Hepatocyte (in vitro differentiated cells): Measurements from ENCODE around the gene LVRN. TPM values are rescaled to one million over a fixed set of nuclear protein-coding genes. Genes with fewer than 3 reads are reported as not detected.

ENCODE experiments used
- DNase-seq: peaks from one replicate; pipeline ENCODE4 v3.0.0-alpha.2; 2016; ENCODE audit warnings: low spot score
- H2AFZ ChIP-seq: fragments of 200-600 bp; sonication (generic); 2 replicates; pipeline ENCODE4 v1.6.0; 2016; ENCODE audit warnings: antibody characterized with exemption, mild to moderate bottlenecking
- H3K27ac ChIP-seq: fragments of 200-600 bp; sonication (generic); 2 replicates; pipeline ENCODE4 v1.5.1; 2016; ENCODE audit warnings: mild to moderate bottlenecking
- H3K27me3 ChIP-seq: fragments of 200-600 bp; sonication (generic); 2 replicates; pipeline ENCODE4 v1.6.1; 2016
- H3K36me3 ChIP-seq: fragments of 200-600 bp; sonication (generic); replicated peaks from 2 replicates; pipeline ENCODE4 v1.5.1; 2016; ENCODE audit warnings: low read depth; ENCODE audit not compliant: insufficient read depth
- H3K4me1 ChIP-seq: fragments of 200-600 bp; sonication (generic); 2 replicates; pipeline ENCODE4 v1.5.1; 2016; ENCODE audit warnings: mild to moderate bottlenecking, moderate library complexity; ENCODE audit not compliant: insufficient read depth
- H3K4me2 ChIP-seq: fragments of 200-600 bp; sonication (generic); 2 replicates; pipeline ENCODE4 v1.6.0; 2016
- H3K4me3 ChIP-seq: fragments of 200-600 bp; sonication (generic); 2 replicates; pipeline ENCODE4 v1.5.1; 2016; ENCODE audit warnings: mild to moderate bottlenecking
- H3K79me2 ChIP-seq: fragments of 200-600 bp; sonication (generic); 2 replicates; pipeline ENCODE4 v1.6.0; 2017; ENCODE audit warnings: mild to moderate bottlenecking
- H3K9me2 ChIP-seq: fragments of 200-600 bp; sonication (generic); replicated peaks from 2 replicates; pipeline ENCODE4 v1.6.0; 2017; ENCODE audit warnings: mild to moderate bottlenecking; ENCODE audit not compliant: insufficient read depth
- H3K9me3 ChIP-seq: fragments of 200-600 bp; sonication (generic); 2 replicates; pipeline ENCODE4 v1.5.1; 2016; ENCODE audit warnings: low read depth, mild to moderate bottlenecking
- H4K20me1 ChIP-seq: fragments of 200-600 bp; sonication (generic); 2 replicates; pipeline ENCODE4 v1.6.0; 2016; ENCODE audit warnings: mild to moderate bottlenecking; ENCODE audit not compliant: insufficient read depth, poor library complexity, severe bottlenecking
- CTCF ChIP-seq: fragments of 200-600 bp; sonication (generic); IDR thresholded peaks from 2 replicates; pipeline ENCODE4 v1.5.1; 2016; ENCODE audit warnings: antibody characterized with exemption, mild to moderate bottlenecking; ENCODE audit not compliant: poor library complexity
- EZH2 ChIP-seq: fragments of 200-600 bp; sonication (generic); IDR thresholded peaks from 2 replicates; pipeline ENCODE4 v1.6.1; 2016; ENCODE audit warnings: antibody characterized with exemption, mild to moderate bottlenecking, borderline replicate concordance
- EZH2phosphoT487 ChIP-seq: fragments of 200-600 bp; sonication (generic); IDR thresholded peaks from one replicate; pipeline ENCODE4 v1.6.1; 2018; ENCODE audit warnings: antibody characterized with exemption, mild to moderate bottlenecking, low read depth, moderate library complexity; ENCODE audit not compliant: unreplicated experiment, severe bottlenecking
- WGBS: methylation state at CpG from one replicate; pipeline ENCODE4 v1.1.6; 2016; ENCODE audit warnings: low lambda C conversion rate; ENCODE audit errors: missing lambda C conversion rate; 5-methylcytosine and 5-hydroxymethylcytosine counted together
- polyA plus RNA-seq: library from polyadenylated mRNA; unstranded; fragments of >200 nt; fragmentation: Nextera tagmentation; extraction: Ambion mirVana; gene quantifications from 2 replicates; pipeline ENCODE4 v1.2.1, GENCODE V29; 2016
- total RNA-seq: library from RNA; depleted of rRNA; stranded (reverse); fragments of >200 nt; gene quantifications from 2 replicates; pipeline ENCODE4 v1.2.3, GENCODE V29; 2014

LVRN gene
- total and polyA plus RNA-seq, 2 experiments from 2014 or later, result 0.43 TPM; not detected in 1

- Histone ChIP-seq H2AFZ (no peak overlapping the region), H3K4me1 (no peaks in the 10 kb centered on the region), H4K20me1 (no peaks in the 10 kb centered on the region), H3K79me2 (no peaks in the 10 kb centered on the region), H3K36me3 (no peaks in the 10 kb centered on the region), H3K27ac (no peak overlapping the region), H3K9me3 (no peaks in the 10 kb centered on the region), H3K4me2 (no peak overlapping the region), H3K4me3 (no peak overlapping the region), H3K9me2 (no peaks in the 10 kb centered on the region), H3K27me3 (no peaks in the 10 kb centered on the region)
- WGBS, result 75% methylated on average over 1 of the region's 1 CpG
- DNase-seq, result no peak
- TF ChIP-seq EZH2phosphoT487 (no peak), CTCF (no peak), EZH2 (no peak)
Measured at GRCh38 chr5:115936031-115936430, 26.2 kb upstream of the LVRN start.

DNA sequence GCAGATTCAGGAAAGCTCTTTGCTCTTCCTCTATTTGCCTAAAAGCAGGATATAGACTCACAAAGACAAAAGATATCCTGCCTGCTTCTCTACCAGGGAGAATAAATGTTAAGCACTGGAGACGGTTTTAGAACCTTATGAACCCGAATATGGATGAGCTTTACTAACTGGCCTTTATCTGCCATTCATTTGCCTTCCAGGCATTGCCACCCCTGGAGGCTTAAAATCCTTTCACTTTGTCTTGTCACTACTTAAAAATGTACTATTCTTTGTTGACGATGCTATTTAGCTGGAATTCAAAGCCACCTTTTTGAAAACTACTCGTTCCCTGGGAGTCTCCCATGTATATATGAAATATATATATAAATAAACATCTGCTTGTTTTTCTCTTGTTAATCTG lies 23.2 kb upstream of the LVRN start:
- no peaks in the 10 kb centered on the region for H3K4me1 ChIP-seq
- no peak for DNase-seq
- no peak overlapping the region for H2AFZ ChIP-seq
- WGBS, result 48% methylated on average over 4 of the region's 4 CpGs
- no peaks in the 10 kb centered on the region for H3K79me2 ChIP-seq
- H3K9me3 ChIP-seq, result no peaks in the 10 kb centered on the region
- H3K36me3 ChIP-seq, result no peaks in the 10 kb centered on the region
- no peak overlapping the region for H3K27ac ChIP-seq
- H3K9me2 ChIP-seq, result no peaks in the 10 kb centered on the region
- H3K4me3 ChIP-seq, result no peak overlapping the region
- no peaks in the 10 kb centered on the region for H3K27me3 ChIP-seq
- H4K20me1 ChIP-seq, result no peaks in the 10 kb centered on the region
- no peak overlapping the region for H3K4me2 ChIP-seq
- TF ChIP-seq EZH2phosphoT487 (no peak), EZH2 (no peak), CTCF (no peak)

GRCh38 chr5:115940080-115940810 lies 22.0 kb upstream of the LVRN start:
- H4K20me1 ChIP-seq, result no peaks in the 10 kb centered on the region
- no peaks in the 10 kb centered on the region for H3K27me3 ChIP-seq
- no peak overlapping the region for H2AFZ ChIP-seq
- no peak overlapping the region for H3K4me3 ChIP-seq
- no peak for TF ChIP-seq EZH2
- no peak for TF ChIP-seq CTCF
- TF ChIP-seq EZH2phosphoT487, result no peak
- DNase-seq, result no peak
- 86% methylated on average over 3 of the region's 4 CpGs for WGBS
- no peaks in the 10 kb centered on the region for H3K79me2 ChIP-seq
- no peaks in the 10 kb centered on the region for H3K9me3 ChIP-seq
- H3K4me1 ChIP-seq, result no peaks in the 10 kb centered on the region
- no peaks in the 10 kb centered on the region for H3K36me3 ChIP-seq
- H3K9me2 ChIP-seq, result no peaks in the 10 kb centered on the region
- H3K27ac ChIP-seq, result no peak overlapping the region
- no peak overlapping the region for H3K4me2 ChIP-seq
